Mucosa of gallbladder (tissue), 1 donor: Measurements from ENCODE around the gene GRID1. TPM values are rescaled to one million over a fixed set of nuclear protein-coding genes. Genes with fewer than 3 reads are reported as not detected.

ENCODE experiments used
- DNase-seq: peaks from one replicate; pipeline ENCODE4 v3.0.0-alpha.2; 2020; ENCODE audit warnings: low spot score
- total RNA-seq: library from RNA; stranded (reverse); gene quantifications from one replicate; pipeline ENCODE4 v1.2.1, GENCODE V29; 2021
- donor health status: DM: no; HTN: no; CAD: no.

GRID1 gene
- total RNA-seq, 1 donor from 2014 or later, result 6.3 TPM

DNA sequence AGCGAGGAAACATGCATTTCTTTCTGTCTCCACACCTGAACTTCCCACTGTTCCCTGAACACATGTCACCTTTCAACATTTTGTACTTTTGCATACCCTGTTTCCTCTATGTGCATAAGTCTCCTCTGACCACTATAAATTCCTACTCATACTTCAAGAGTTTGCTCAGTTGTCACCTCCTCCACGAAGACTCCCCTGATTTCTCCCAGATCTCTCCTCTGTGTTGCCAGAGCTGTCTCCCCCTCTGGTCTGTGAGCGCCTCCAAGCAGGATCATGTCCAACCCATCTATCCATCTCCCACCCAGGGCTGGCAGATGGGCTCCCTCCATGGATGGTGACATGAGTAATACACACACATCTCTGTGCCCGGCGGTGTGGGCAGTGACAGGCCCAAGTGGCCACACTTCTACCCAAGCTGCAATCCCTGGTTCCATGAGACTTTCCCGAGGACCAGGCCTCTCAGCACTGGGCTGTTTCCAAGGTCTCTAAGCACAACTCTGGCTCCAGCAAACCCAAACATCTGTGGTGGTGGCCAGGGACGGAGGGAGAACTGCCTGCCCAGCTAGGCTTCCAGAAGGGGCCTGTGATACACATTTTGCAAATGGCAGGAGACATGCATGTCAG is 135.9 kb downstream of the GRID1 start:
- no peak for DNase-seq

DNA sequence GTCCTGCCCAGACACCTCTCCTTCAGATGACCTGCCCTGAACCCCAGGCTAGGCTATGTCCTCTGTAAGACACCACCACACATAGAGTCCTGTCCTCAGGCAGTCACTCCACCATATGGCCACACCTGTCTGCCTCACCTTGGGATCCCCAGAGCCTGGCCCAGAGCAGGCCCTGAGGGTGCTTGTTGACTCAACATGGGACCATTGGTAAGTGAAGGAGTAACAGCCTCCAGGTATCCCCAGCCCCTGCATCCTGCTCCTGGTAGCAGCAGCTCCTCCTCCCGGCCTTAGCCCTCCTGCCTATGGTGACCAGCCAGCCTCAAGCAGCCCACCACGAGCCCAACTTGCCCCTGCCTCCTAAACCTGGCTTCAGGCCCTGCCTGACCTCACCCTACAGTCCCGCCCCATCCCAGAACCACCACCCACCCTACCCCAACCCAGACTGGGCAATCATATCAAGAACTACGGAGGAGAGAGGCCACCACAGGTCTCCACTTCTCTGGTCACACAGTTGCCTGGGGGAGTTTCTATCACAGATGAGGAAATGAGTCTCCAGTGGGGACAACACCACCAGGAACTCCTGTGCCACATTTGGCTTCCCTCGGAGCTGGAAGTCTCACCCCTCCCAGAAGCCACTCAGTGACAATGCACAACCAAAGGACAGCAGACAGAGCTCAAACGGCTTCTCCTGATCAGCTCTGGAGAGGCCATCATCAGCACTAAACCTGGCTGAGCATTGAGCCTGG is 136.6 kb downstream of the GRID1 start:
- DNase-seq, result no peak

DNA sequence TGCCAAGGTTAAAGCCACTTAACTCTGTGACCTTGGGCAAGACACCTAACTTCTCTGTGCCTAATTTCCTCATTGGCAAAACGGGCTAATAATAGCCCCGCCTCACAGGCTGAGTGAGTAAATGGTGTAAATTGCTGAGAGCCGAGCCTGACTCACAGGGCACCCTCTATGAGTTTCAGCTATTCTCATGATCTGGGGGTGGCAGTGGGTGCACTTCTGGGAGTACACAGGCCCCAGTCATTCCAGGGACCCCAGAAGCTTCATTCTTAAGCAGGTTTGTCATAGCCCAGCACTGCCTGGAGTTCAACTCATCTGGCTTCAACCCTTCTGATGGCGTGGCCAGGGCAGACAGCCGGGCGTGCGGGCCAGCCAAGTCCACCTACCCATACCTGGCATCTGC is 137.2 kb downstream of the GRID1 start:
- no peak for DNase-seq

GRCh38 chr10:86227501-86228258 is 138.9 kb downstream of the GRID1 start:
- no peak for DNase-seq

- DNase-seq, result no peak
Measured at GRCh38 chr10:86226781-86227201, 139.8 kb downstream of the GRID1 start.

DNA sequence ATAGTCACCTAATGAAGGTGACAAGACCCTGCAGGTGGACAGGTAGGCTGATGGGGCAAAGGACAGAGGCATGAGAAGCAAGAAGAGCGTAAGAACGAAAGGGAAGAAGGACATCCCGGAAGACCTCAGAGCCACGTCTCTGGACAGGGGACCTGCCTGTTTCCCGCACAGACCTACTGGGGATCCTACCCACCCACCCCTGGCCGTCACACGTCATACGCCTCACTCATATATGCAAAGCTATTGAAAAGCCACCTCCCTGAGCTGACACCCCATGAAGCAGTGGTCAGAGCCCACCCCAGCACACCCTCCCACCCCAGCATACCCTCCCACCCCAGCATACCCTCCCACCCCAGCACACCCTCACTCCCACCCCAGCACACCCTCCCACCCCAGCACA is 140.6 kb downstream of the GRID1 start:
- DNase-seq, result no peak

DNA sequence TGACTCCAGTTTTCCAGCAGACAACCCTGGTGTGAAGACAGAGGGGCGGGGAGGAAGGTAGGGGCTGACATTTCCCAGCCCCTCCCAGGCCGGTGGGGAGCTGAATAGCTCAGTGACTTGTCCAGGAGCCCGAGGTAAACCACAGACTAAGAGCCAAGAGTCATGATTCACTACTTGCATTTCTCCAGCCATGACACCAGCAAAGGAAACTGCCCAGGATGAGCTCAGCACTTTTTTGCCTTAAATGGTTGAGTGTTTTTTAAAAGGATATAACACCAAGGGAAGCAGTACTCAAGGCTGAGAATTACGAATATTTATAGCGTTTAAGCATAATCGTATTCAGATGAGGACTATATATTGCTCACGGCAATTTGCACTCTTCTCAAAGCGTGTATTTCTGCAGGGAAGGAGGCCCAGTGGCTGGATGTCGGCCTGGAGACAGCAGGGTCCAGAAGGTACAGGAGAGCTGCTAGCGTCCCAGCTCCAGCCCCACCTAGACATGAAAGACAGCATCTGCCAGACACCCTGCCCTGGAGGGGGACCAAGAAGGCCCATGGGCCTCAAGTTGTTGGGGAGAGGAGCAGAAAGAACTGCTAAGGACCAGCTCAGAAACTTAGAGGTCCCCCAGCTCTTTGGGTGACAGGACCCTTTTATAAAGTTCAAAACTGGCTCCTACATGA is 141.4 kb downstream of the GRID1 start:
- DNase-seq, result no peak

- DNase-seq, result no peak
Measured at GRCh38 chr10:86224354-86225102, 142.1 kb downstream of the GRID1 start.

GRCh38 chr10:86223256-86223655 is 143.3 kb downstream of the GRID1 start:
- DNase-seq, result no peak

DNA sequence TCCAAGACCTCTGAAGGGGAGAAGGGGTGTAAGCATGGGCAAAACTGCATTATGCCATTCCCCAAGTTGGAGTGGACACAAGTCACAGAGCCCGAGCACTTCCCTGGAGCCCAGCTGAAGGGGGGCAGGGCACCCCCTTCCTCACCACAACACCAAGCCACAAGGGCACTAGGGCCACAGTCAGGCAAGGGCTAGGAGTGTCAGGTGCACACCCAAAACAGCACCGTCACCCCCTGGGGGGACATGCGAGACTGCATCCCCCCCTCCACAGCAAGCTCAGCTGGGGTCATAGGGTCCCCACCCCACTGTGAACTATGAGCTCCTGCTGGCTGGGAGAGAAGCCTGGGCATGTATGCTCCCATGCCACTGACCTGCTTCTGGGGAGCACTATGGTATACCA is 143.9 kb downstream of the GRID1 start:
- no peak for DNase-seq

DNA sequence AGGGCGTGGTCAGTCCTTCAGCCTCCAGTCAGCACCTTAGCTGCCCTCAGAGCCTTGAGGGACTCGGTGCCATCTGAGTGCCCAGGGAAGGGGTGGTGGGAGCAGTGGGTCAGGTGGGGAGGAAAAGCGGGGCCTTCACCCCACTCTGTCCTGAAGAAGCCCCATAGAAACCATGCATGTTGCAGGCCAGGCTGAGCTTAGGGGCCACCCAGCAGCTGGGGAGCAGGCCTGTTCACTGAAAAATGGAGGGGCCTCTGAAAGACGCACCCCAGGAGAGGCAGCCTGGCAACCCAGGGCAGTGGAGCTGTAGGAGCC is 144.3 kb downstream of the GRID1 start:
- no peak for DNase-seq

- no peak for DNase-seq
Measured at GRCh38 chr10:86221442-86222335, 144.9 kb downstream of the GRID1 start.

DNA sequence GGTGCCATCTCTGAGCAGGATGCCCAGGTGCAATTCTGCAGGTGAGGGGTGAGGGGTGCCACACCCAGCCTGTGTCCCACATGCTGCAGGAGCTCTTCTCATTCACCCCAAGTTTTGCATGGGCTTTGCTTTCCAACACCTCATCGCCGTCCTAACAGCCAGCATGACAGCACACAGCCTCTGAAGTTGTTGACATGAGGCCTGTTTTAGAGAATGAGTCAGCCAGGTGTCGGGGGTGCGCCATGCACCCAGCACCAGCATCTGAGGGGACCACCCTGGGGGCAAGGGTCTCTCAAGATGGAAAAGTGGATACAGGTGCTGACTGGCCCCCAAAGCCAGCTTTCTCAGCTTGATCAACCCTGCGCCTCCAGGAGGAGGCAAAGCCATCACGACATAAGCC is 146.0 kb downstream of the GRID1 start:
- DNase-seq, result no peak

- DNase-seq, result no peak
Measured at GRCh38 chr10:86219271-86219670, 147.3 kb downstream of the GRID1 start.

DNA sequence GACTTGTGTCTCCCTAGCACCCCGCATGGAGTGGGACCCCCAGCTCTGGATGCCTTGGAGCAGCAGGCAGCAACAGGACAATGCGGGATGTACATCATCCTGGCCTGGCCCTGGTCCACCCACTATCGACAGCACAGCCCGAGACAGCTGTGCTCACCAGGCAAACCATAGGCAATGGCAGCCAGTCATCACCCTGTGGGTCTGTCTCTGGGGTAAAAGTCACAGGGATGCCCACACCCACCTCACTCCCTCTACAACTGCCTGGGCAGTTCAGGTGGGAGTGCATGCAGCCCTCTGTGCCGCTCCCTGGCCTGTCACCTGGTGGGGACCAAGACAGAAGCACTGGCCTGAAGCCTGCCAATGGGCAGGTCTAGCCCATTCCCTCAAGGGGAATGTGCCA is 147.8 kb downstream of the GRID1 start:
- DNase-seq, result no peak

- no peak for DNase-seq
Measured at GRCh38 chr10:86218160-86218559, 148.4 kb downstream of the GRID1 start.

GRCh38 chr10:86217371-86218080 is 149.1 kb downstream of the GRID1 start:
- DNase-seq, result no peak

DNA sequence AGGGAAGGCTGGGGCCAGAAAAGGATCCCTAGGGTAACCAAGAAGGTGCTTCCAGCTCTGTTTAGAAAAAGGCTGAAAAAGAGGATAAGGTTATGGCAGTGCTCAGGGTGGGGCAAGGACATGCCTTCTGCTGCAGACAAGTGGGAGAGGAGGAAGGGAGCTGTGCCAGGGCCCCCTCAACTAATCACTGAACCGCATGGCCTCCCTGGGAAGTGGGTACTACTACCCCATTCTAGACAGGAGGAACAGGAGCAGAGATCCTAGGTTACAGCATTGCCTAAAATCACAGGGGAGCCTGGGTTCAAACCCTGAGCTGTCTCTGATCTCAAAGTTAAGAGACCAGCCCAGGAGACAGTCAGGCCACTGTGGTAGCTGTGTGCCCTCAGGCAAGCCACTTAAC is 149.7 kb downstream of the GRID1 start:
- DNase-seq, result no peak

DNA sequence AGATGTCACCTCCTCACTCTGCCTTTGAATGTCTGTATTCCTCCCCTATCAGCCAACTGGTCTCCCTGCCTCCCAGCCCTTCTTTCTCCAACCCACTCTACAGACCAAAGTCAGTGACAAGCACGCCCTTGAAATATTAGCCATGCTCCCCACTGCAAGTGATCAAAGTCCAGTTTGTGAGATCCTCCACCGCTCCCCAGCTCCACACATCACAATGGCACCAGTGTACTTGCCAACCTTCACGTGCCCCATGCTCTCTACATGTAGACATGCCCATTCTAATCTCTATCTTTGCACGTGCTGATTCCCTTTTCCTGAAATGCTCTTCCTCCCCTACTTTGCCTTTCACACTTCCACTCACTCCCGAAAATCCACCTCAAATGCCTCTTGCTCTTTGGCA is 150.9 kb downstream of the GRID1 start:
- no peak for DNase-seq

DNA sequence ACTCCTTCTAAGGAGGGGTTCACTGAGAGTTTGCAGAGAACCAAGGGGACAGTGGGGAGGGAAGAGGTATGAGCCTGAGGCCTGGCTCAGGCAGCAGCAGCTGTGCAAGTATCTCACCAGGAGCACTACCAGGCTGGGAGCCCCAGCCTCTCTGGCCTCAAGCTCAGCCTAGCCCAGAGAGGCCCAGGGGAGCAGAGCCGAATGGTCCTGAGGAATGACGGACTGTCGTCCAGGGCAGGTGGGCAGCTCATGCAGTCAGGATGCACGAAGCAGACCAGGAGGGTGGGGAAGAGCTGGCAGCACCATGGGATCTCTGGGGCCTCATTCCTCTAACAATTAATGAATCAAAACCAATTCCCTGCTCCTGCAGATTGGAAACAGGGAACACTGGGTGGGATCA is 151.5 kb downstream of the GRID1 start:
- DNase-seq, result no peak
